Upper lobe of left lung (tissue), 4 donors: ENCODE results near the gene LILRB3.

ENCODE experiments used
- EP300 ChIP-seq, 4 donors: sonication (generic); formaldehyde crosslinking; IDR thresholded peaks; one replicate each; pipeline ENCODE4 v1.5.1; 2017; ENCODE audit warnings: antibody characterized with exemption in 4 of 4, control low read depth in 2 of 4
- POLR2A ChIP-seq, 4 donors: fragments of 450-650 bp; IDR thresholded peaks; one replicate each; pipeline ENCODE4 v1.5.1; 2016 to 2017; ENCODE audit warnings: antibody characterized with exemption in 4 of 4, mild to moderate bottlenecking in 2 of 4

DNA sequence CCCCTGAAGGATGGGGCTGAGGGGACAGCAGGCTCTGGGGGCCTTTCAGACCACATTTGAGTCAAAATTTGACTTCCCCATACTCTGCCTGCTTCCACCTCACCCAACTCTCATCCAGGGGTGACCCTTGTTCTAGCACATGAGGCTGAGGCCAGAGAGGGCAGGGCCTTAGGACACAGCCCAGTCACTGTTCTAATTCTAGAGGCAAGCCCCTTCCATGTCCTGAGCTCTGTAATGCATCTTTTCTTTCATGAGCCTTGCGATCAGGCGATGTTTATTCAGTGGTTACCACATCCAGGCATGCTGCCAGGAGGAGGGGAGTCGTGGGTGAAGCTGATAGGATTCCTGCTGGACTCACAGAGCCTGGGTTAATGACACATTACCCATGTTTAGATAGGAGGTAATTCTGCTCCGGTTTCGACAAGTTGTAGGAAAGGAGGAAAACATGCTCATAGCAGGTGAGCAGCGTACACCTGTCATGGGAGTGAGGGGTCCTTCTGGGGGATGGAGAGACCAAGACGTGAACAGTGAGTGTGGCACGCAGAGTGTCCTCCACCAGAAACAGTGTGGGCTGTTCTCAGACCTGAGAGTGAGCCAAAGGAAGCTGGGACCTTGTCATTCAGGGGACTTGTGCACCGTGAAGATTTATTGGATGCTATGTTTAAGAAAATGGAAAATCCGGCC is 12.9 kb downstream of the LILRB3 start:
- TF ChIP-seq POLR2A (IDR thresholded peaks at IDR 0.05) (peak in 2 of 4 donors; percentile 45 to 79), EP300 (IDR thresholded peaks at IDR 0.05) (peak in 2 of 4 donors; percentile 76 to 96)
